Hematopoietic multipotent progenitor cell (in vitro differentiated cells): ENCODE results near the gene POMGNT2. TPM values are rescaled to one million over a fixed set of nuclear protein-coding genes. Genes with fewer than 3 reads are reported as not detected.

Experiments
- DNase-seq, 3 donors: peaks; one replicate each; pipeline ENCODE4 v3.0.0-alpha.2; 2011 to 2015; ENCODE audit warnings: low read depth in 2 of 3, low spot score in 2 of 3
- total RNA-seq: library from RNA; depleted of rRNA; stranded (reverse); fragments of >200 nt; gene quantifications from one replicate; pipeline ENCODE4 v1.2.3, GENCODE V29; 2012

The POMGNT2 gene
- total RNA-seq, 1 donor: 14.0 TPM

- DNase-seq: no peak
Observed at GRCh38 chr3:43104039-43104438, 1.8 kb downstream of the POMGNT2 start.

- no peak for DNase-seq
Observed at GRCh38 chr3:43102773-43103480, 3.0 kb downstream of the POMGNT2 start.

DNA sequence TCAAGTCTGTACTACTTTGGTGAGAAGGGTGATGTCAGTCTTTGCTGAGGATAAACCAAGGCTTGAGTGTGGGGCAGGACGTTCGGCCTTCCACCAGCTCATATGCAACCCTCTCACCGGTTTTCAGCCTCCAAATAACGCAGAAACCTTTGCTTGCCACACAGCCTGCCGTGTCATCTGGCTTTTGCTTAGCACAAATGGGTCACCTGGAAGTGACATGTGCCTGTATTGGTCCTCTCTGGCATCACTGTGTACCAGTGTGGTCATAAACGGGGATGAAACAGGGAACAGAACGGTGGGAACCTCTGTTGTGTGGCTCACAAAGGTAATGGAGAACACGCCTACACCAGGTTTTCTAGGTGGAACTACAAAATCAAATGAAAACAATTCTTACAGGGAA lies 7.1 kb downstream of the POMGNT2 start:
- no peak for DNase-seq

- DNase-seq: no peak
Observed at GRCh38 chr3:43097400-43098080, 8.3 kb downstream of the POMGNT2 start.

DNA sequence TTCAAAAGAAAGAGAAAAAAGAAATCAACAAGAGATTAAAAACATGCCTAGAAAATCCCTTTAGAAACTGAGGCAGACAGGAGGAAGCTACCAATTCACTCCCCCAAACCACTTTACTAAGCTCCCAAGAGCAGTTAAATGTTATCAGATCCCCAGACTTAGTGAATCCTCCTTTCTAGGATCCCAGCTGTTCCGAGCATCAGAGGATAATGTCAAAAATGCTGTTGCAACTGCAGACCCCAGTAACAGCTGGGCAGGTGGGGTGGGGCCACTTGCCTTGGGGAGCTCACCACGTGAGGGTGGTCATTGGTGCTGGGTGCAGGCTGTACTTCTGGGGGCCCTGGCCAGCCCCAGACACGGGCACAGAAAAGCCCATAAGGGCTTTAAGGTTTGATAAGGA lies 9.1 kb downstream of the POMGNT2 start:
- DNase-seq: no peak

- DNase-seq: no peak
Observed at GRCh38 chr3:43095370-43095769, 10.5 kb downstream of the POMGNT2 start.

GRCh38 chr3:43094851-43095250 lies 11.0 kb downstream of the POMGNT2 start:
- no peak for DNase-seq

DNA sequence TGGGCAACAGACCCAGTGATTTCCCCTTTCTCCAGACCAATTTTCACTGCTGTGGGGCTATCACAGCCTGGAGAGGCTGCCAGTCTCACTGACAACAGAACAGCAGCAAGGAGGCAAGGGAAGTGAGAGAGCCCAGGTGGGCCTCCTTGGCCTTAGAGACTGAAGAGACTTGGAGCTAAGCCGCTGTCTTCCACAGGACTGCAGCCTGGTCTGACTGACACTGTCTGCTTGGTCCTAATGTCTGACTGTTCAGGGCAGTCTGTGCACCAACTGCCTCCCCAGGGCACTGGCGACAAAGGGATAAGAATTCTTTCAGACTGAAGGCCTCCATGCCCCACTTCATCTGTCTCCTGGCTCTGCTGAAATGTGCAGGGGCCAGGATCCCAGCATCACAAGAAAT lies 11.5 kb downstream of the POMGNT2 start:
- no peak for DNase-seq

DNA sequence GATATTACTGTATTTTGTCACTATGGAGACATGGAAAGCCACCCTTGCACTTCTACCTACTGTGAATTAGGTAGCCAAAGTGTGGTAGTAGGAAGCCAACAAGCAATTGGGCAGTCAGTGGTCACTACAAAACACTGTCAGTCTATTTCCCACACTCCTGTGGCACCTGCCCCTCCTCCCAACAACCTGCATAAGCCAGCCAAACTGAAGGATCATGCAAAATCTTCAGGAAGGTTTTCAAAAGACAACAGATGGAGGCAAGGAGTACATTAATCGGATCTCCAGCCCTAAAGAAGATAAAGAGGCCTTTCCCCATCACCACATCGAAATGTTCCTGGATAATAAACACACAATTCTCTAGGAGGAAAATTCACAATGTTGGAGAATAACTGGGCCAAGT lies 11.9 kb downstream of the POMGNT2 start:
- DNase-seq: no peak

GRCh38 chr3:43093006-43093405 lies 12.9 kb downstream of the POMGNT2 start:
- DNase-seq: no peak

- DNase-seq: no peak
Observed at GRCh38 chr3:43091481-43091880, 14.4 kb downstream of the POMGNT2 start.

- no peak for DNase-seq
Observed at GRCh38 chr3:43090238-43090637, 15.6 kb downstream of the POMGNT2 start.

GRCh38 chr3:43089081-43089480 lies 16.8 kb downstream of the POMGNT2 start:
- DNase-seq: no peak

- peak in 1 of 3 donors; percentile 14 for DNase-seq
Observed at GRCh38 chr3:43087249-43087776, 18.6 kb downstream of the POMGNT2 start.

- DNase-seq: no peak
Observed at GRCh38 chr3:43086460-43087165, 19.3 kb downstream of the POMGNT2 start.

DNA sequence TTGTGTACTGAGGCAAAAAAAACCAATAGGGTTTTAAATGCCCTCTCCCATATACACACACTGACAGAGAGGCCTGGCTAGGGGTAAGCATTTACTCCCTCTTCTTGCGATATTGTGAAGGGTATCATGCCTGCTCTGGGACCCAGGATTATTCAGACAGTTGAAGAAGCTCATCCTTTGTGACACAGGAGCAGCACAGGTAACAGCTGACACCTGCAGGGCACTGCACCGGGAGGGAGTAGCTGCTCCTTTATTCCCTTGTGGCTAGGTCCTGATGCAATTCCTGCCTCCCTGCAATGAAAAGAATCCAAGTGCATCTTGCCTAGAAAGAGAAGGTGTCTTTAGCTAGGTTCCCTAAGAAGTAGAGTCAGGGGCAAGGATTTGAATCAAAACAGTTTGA lies 23.4 kb downstream of the POMGNT2 start:
- DNase-seq: no peak

DNA sequence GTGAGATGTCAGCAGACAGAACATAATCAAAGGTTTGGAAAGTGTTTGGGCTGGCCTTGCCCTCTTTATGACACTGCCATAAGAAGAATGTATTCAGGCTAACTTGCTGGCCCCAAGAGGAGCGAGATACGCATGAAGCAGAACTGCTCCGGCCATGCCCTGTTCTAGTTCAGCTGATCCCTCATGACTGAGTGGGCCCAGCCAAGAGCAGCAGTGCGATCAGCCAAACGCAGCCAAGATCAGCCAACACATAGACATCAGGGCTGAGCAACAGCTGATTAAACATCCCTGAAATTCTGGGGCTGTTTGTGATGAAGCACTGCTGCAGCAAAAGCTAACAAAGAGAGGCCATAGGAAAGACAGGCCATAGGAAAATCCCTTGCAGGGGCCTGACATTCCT lies 24.1 kb downstream of the POMGNT2 start:
- no peak for DNase-seq

DNA sequence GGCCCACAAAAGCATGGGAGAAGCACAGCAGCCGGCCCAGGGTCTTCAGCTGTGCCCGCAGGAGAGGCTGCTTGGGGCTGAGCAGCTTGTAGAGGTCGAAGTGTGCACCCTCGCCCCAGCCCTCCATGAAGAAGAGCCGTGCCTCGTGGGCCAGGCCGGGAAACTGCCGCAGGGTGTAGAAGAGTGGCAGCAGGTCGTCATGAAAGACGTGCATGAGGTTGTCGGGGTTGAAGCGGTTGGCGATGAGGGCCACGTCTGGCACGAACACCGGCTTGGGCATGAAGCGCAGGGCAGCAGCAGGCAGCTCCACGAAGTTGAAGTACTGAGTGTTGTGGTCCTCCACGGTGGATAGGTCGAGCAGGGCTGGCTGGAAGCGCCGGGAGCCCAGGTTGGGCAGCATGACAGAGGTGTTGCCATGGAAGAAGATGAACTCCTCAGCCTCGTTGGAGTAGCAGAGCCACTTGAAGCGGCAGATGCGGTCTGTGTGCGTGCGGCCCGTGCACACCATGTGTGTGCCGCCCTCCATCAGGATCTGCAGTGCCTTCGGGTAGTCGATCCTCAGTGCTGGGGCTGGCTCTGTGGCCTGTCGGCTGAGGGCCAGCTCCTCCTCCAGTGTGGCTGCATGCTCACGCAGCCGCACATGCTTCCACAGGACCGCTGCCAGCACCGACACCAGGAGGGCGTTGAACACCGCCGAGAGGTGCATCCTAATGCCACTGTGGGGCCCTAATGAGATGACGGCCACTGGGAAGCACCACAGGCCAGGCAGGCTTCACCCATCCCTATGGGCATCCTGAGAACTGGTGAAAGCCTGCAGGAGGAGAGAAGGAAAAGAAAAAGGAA lies 24.9 kb downstream of the POMGNT2 start:
- DNase-seq: no peak

DNA sequence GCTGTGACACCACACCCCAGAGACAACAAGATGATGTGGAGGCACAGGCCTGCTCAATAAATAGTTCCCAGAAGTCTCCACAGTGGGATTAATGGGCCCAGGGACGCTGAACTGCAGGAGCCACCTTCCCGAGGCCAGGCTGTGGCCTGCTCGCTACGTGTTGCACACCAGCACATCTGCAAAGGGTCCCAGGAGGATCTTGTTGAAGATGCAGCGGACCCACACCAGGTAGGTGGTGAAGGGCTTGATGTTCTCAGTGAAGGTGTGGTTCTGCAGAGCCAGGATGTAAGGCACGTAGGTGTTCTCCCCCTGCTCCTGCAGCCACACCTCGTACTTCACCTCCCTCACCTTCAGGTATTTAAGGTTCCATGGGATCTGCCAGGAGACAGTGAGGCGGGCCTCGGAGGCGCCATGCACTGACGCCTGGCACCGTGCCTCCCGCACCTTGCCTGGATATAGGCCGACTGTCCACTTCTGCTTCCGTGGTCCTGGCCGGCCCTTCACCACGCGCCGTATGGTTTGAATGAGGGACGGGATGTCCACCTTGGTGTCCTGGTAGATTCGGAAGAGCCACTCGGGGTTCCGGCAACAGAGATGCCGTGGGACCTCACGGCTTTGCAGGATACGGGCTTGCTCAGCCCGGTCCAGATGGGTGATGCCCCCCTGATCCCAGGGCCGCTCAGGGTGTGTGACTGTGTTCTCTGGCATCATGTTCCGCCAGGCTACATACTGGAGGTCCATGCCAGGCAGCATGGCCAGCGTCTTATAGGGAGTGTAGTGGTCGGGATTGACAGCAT lies 26.1 kb downstream of the POMGNT2 start:
- no peak for DNase-seq

DNA sequence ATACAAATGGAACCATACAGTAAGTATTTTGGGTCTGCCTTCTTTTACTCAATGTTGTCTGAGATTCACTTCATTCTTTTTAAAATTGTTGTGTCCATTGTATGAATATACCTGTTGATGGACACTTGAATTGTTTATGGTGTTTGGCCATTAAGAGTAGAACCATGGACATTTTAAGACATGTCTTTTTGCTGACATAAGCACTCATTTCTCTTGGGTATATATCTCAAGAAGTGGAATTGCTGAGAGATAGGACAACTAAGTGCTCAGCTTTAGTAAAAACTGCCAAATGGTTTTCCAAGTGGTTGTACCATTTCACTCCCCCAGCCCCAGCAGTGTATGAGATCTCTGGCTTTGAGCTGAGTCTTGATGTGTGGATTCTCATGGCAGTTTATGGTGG lies 28.2 kb downstream of the POMGNT2 start:
- DNase-seq: no peak
